NCI-H1694 (cell line): Measurements from ENCODE around the gene TRIM45.
A peak's percentile ranks its signal among the peaks of the same experiment; 100 is the strongest.

Experiments
- DNase-seq: peaks from one replicate; lab custom pipeline; 2025; lab: John Stamatoyannopoulos, UW

TRIM45 gene

GRCh38 chr1:117097443-117097842, 24.1 kb downstream of the TRIM45 start:
- no peak for DNase-seq

- DNase-seq: no peak
Observed at GRCh38 chr1:117096951-117097408, 24.6 kb downstream of the TRIM45 start.

DNA sequence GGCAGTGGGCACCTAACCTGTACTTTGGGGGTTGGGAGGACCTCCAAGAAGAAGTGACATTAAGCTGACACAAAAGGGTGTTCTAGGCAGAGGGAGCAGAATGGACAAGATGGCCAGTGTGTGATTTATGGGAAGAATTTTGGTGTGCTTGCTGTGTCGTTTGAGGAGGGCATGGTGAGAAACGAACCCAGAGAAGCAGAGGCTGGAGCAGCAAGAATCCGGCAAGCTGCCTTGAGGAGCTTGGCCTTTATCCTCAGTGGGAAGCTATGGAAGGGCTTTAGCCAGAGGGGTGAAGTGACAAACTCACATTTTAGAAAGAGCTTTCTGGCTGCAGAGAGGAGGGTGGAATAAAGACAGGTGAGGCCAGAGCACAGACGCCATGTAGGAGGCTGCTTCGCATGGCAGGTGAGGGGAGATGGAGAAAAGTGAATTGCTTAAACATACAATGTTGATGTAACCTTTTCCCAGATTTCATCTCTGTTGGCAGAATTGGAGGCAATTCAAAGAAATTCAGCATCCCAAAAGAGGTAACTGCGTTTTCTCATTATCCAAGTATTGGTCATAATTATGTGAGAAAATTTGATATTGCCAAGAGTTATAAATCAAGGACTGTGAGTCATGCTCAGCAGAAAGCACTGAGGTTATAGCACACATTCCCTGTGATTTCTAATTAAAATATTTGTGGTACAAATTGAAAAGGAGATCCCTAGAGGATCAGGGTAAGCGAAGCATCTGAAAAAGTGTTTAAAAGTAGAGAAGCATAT, 26.5 kb downstream of the TRIM45 start:
- DNase-seq: no peak

DNA sequence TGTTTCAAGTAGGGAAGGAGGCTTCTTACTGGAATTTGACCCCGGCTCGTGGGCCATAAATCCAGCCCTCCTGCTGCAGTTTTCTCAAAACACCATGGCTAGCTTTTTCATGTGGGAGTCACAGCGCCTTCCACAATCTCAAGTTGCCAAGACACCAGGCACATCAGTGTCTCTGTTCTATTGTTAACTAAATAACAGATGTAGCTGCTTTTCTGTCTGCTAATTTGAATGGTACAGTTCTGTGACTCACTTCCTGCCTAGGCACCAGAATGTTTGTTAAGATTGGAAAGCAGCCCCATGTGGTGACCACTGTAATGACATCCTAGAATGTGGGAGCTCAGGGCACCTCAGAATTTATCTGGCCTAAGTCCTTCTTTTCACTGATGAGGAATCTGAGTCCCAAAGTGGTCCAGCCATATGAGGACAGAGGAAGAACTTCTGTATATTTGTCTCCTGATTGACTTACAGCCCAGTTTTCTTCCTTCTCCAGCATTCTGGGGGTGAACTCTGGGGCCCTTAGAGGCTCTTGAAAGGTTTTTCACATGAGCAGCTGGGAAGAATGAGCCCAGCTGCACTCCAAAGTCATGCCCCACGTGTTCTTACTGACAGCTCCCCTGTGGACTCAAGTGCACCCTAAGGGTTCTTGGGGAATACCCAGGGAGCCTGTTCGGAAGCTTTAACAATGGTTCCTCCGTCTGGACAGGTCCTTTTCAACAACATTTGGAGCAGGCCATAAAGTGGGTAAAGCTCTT, 27.5 kb downstream of the TRIM45 start:
- DNase-seq: no peak

DNA sequence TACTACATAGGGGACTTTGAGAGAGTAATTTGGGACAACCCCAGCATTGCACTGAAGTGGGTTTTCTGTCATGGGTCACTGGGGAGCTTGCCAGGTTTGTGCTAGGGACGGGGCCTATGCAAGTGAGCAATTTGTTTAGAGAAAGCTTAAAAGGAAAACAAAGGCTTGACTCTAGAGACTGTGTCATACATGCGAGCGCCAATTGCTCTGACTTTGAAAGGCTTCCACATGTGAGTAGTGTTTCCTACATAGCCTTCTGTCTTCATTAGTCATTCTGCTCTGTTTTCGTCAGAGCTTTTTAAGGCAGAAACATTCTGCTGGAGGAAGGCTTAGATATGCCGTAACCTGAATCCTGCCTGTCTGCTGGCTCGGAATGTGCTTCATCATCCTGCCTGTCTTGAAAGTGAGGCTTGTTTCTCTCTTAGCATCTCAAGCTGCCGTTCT, 28.4 kb downstream of the TRIM45 start:
- DNase-seq: no peak

DNA sequence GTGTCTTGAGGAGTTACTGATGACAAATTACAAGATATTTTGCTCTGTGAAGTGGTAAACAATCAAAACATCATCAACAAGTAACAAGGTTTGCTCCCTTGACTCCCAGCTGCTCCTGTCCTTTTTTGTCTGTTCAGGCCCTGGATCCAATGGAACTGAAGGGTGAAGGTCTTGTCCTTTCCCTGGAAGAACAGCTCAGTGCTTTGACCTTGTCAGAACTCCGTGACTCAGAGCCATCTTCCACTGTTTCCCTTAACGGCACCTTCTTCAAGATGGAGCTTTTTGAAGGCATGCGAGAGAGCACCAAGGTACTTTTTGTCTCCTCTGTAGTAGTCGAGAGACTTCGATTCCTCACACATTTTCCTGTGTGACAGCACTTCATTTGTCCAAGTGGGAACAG, 29.0 kb downstream of the TRIM45 start:
- DNase-seq: no peak

DNA sequence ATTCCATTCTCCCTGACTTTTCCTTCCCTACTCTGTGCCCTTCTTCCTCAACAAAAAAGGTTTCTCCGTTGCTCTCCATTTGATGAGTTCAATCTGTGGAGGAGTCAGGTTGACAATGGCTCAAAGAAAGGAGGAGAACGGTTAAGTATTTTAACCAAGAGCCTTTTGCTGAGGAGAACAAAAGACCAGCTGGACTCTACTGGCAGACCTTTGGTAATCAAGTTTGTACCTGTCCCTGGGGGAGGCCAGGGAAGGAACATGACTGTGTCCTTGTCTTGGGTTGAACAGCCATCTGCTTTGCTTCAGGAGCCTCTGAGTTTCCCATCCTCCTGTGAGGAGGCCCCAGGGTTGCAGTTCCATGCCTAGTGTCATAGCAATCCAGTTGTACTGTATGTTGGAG, 31.6 kb downstream of the TRIM45 start:
- no peak for DNase-seq

DNA sequence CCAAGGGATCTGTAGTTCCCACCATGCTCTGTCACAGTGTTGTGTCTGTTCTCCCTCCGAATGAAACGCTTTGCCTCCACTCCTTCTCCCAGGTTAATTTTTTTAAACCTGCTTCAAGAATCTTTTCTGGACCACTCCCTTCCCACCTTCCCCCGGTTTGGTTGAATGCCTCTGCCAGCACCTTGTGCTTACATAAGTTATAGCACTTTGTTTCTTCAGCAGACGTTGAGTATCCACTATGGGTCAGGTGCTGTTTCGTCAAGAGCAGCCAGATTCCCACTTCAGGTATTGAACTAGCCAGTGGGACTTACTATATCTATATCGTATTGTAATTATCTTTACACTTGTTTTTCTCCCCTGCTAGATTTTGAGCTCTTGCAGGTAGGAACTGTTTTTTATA, 33.9 kb downstream of the TRIM45 start:
- DNase-seq: no peak

- DNase-seq: no peak
Observed at GRCh38 chr1:117084231-117084630, 37.3 kb downstream of the TRIM45 start.

GRCh38 chr1:117079737-117080136, 41.8 kb downstream of the TRIM45 start:
- DNase-seq: no peak

- DNase-seq: no peak
Observed at GRCh38 chr1:117077267-117077666, 44.3 kb downstream of the TRIM45 start.

- DNase-seq: no peak
Observed at GRCh38 chr1:117076648-117077047, 44.9 kb downstream of the TRIM45 start.

DNA sequence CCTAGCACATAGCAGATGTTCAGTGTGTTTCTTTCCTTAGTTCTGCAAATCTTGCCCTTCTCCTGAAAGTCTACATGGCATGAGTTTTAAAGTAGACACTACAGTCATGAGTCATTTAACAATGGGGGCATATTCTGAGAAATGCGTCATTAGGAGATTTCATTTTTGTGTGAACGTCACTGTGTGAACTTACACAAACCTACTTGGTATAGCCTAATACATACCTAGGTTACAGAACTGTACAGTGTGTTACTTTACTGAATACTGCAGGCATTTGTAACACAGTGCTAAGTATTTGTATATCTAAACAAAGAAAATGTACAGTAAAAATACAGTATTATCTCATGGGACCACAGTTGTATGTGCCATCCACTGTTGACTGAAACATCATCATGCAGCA, 51.4 kb downstream of the TRIM45 start:
- no peak for DNase-seq

DNA sequence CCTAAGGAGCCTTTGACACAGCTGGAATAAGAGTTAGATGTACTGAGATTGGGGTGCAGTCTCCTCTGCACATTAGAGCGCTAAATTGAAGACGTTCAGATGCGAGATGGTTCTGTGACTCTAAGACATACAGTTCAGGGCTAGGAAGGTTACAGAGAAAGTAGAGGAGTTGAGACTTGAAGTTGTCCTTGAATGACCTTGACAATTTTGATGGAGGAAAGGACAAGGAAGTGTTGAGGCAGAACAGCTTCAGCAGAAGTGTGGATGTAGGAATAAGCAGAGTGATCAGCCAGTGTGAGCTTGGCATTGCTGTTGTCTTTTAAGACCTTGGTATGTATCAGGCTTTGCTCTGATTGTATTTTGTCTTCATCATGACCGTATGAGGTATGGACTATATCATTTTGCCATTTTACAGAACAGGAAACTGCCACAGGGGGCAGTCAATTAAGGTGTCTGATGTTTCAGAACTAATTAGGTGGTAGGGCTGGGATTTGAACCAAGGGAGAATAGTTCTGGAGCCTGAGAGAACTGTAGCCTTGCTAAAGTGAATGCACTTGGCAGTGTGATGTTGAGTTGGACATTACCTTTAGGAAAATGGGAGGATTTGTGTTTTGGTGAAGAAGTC, 52.2 kb downstream of the TRIM45 start:
- no peak for DNase-seq

DNA sequence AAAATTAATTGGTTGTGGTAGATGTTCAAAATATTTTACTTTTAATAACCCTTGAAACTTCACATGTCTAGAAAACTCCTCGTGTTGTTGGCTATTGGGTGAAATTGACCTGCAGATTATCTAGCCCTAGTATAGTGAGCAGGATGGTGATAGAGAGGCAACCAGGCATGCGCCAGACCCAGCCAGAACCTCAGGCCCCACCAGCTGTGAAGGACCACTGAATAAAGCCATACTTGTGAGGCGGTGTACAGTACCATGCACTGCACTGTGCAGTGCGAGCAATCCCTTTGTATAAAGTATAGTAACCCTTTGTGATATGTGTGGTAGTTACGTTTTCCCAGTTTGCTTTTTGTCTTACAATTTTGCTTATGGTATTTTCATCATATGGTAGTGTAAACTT, 53.0 kb downstream of the TRIM45 start:
- DNase-seq: no peak

DNA sequence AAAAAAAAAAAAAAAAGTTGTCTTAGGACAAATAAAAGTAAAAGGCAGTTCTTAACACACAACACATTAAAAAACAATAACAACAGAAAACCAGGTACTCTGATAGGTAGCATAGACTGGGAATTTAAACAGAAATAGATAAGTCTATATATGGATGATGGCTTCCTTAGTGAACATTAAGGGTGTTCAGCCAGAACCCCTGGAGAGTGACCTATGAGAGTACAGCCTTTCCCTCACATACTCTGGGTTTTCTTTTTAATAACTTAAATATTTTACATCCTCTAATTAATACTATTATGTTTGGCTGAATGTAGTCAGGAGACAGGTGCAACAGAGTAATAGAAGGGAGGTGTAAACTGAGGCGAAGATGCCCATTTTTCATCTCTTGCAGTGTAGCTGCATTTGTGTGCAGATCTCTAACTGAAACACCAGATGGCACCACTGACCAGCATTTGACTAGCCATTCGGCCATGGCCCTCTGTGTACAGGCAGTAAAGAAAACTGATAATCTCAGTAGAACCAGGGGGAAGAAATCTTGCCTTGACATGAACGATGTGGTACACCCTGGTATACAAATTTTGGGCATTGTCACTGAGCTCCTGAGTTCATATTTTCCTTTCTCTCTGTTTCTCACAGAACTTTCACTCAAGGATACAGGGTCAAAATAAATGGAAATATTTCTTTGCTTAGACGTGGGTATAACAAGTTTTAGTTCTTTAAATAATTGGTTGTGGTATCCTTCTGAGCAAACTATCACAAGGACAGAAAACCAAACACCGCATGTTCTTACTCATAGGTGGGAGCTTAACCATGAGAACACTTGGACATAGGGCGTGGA, 53.8 kb downstream of the TRIM45 start:
- DNase-seq: peak; percentile 33

DNA sequence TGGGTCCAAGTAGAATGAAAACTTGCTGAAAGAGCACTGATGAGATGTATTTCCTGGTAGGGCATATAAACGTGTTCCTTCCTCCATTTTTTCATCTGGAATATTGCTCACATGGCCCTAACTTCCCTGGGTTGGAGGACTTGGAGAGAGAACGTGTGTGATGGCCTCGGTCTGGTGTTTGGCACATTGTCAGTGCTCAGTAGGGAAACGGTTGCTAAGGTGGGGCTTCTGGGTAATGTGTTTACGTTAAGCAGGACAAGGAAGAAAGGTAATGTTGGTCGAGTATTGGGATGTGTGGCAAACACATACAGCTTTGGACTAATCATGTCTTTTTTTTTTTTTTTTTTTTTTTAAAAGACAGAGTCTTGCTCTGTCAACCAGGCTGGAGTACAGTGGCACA, 55.2 kb downstream of the TRIM45 start:
- DNase-seq: no peak

GRCh38 chr1:117061986-117062415, 59.5 kb downstream of the TRIM45 start:
- no peak for DNase-seq
